ENCODE measurements around the gene KISS1R.

DNA sequence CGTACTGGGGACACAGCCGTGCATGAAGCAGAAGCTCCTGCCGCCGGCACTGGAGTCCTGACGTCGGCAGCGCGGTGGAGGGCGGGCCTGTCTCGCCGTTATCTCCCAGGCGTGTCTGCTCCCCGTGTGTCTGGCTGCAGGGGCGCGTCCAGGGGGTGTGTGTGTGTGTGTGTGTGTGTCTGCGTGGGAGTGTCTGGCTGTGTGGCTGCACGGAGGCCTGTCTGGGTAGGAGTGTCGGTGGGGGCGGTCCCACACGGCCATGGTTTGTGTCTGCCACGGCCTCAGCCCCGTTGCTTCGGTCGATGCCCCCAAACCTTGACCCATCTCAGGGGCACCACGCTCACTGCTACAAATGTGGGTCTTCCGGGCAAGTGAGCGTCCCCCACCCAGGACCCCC is 27.0 kb downstream of the KISS1R start:
- TF ChIP-seq POLR2A (IDR thresholded peaks at IDR 0.05; ENCODE audit: low read length): no peak
- TF ChIP-seq, protein P1, sequence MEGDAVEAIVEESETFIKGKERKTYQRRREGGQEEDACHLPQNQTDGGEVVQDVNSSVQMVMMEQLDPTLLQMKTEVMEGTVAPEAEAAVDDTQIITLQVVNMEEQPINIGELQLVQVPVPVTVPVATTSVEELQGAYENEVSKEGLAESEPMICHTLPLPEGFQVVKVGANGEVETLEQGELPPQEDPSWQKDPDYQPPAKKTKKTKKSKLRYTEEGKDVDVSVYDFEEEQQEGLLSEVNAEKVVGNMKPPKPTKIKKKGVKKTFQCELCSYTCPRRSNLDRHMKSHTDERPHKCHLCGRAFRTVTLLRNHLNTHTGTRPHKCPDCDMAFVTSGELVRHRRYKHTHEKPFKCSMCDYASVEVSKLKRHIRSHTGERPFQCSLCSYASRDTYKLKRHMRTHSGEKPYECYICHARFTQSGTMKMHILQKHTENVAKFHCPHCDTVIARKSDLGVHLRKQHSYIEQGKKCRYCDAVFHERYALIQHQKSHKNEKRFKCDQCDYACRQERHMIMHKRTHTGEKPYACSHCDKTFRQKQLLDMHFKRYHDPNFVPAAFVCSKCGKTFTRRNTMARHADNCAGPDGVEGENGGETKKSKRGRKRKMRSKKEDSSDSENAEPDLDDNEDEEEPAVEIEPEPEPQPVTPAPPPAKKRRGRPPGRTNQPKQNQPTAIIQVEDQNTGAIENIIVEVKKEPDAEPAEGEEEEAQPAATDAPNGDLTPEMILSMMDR (IDR thresholded peaks at IDR 0.05): no peak
- no peak for TF ChIP-seq SREBF2 (IDR thresholded peaks at IDR 0.05)
- TF ChIP-seq ZSCAN20 (CRISPR knock-in tag; IDR thresholded peaks at IDR 0.05): no peak
- TF ChIP-seq, protein P2, sequence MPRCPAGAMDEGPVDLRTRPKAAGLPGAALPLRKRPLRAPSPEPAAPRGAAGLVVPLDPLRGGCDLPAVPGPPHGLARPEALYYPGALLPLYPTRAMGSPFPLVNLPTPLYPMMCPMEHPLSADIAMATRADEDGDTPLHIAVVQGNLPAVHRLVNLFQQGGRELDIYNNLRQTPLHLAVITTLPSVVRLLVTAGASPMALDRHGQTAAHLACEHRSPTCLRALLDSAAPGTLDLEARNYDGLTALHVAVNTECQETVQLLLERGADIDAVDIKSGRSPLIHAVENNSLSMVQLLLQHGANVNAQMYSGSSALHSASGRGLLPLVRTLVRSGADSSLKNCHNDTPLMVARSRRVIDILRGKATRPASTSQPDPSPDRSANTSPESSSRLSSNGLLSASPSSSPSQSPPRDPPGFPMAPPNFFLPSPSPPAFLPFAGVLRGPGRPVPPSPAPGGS (IDR thresholded peaks at IDR 0.05): no peak
- no peak for TF ChIP-seq ZFP36 (IDR thresholded peaks at IDR 0.05; ENCODE audit: borderline replicate concordance, partially characterized antibody)
- TF ChIP-seq, protein P3, sequence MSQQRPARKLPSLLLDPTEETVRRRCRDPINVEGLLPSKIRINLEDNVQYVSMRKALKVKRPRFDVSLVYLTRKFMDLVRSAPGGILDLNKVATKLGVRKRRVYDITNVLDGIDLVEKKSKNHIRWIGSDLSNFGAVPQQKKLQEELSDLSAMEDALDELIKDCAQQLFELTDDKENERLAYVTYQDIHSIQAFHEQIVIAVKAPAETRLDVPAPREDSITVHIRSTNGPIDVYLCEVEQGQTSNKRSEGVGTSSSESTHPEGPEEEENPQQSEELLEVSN (IDR thresholded peaks at IDR 0.05; ENCODE audit: borderline replicate concordance, low read depth): no peak
- no peak for TF ChIP-seq ESRRA (IDR thresholded peaks at IDR 0.05; ENCODE audit: borderline replicate concordance, low read length)
- no peak for TF ChIP-seq CBX2 (IDR thresholded peaks at IDR 0.05; ENCODE audit: borderline replicate concordance, low read depth)
- no peak for TF ChIP-seq JUN (IDR thresholded peaks at IDR 0.05)
- no peak for TF ChIP-seq PHF8 (IDR thresholded peaks at IDR 0.05; ENCODE audit: borderline replicate concordance, low read depth)
